A549 (cell line): ENCODE measurements around the gene KRT16. TPM values are rescaled to one million over a fixed set of nuclear protein-coding genes. Genes with fewer than 3 reads are reported as not detected.

Experiments used
- ATAC-seq, 2 experiments: fragments of 200-7000 bp in 1 of 2; fragments of >200 bp in 1 of 2; cut with Nextera tagmentation in 1 of 2; cut with Tn5 transposase in 1 of 2; 3 replicates each; pipeline versions ENCODE4 v1.8.0 to v1.9.1; 2018 to 2020; ENCODE audit warnings: mild to moderate bottlenecking in 1 of 2, moderate library complexity in 1 of 2
- CTCF ChIA-PET: fragments of 300-600 bp; sonication (Branson Sonifier 250); formaldehyde crosslinking; extraction: SDS; loops from one replicate; lab custom pipeline; 2021; ENCODE audit warnings: antibody characterized with exemption, inconsistent platforms; lab: Yijun Ruan, JAX
- POLR2A ChIA-PET: fragments of 350-600 bp; formaldehyde crosslinking; extraction: SDS; loops from one replicate; lab custom pipeline; 2021; ENCODE audit warnings: antibody characterized with exemption, inconsistent platforms; lab: Yijun Ruan, JAX
- DNase-seq, 2 experiments: peaks; one replicate each; pipeline versions ENCODE4 v3.0.0 to v3.0.0-alpha.2; 2011 to 2016; ENCODE audit warnings: low read depth in 1 of 2, low spot score in 1 of 2
- FAIRE-seq: peaks from 2 replicates; lab custom pipeline; 2011; peaks lifted over from hg19 to GRCh38; lab: Jason Lieb, UNC
- H3K27ac ChIP-seq, 2 experiments: fragments of >200 bp; sonication (Bioruptor Twin); formaldehyde crosslinking; 3 replicates each; pipeline ENCODE4 v1.5.1; 2016 to 2017
- H3K4me1 ChIP-seq: fragments of >200 bp; sonication (Bioruptor Twin); formaldehyde crosslinking; 3 replicates; pipeline ENCODE4 v1.6.1; 2016
- H3K4me2 ChIP-seq: fragments of >200 bp; sonication (Bioruptor Twin); formaldehyde crosslinking; 3 replicates; pipeline ENCODE4 v1.6.1; 2016
- H3K4me3 ChIP-seq: fragments of >200 bp; sonication (Bioruptor Twin); formaldehyde crosslinking; 3 replicates; pipeline ENCODE4 v1.5.1; 2016
- H3K9me3 ChIP-seq: fragments of >200 bp; sonication (Bioruptor Twin); formaldehyde crosslinking; 3 replicates; pipeline ENCODE4 v1.6.1; 2016
- CEBPB ChIP-seq, 2 experiments: fragments of >200 bp in 1 of 2; sonication (Bioruptor Twin) in 1 of 2; formaldehyde crosslinking in 1 of 2; IDR thresholded peaks; 2 replicates each; pipeline ENCODE4 v1.6.1; 2012 to 2016
- HEYL ChIP-seq: fragments of 250-450 bp; sonication (Bioruptor Pico); IDR thresholded peaks from 2 replicates; pipeline ENCODE4 v1.8.0; 2021; ENCODE audit warnings: mild to moderate bottlenecking, moderate library complexity
- KDM1A ChIP-seq: fragments of 200-600 bp; sonication (generic); IDR thresholded peaks from 2 replicates; pipeline ENCODE4 v1.6.1; 2016; ENCODE audit warnings: low read depth, mild to moderate bottlenecking
- WGBS: methylation state at CpG from one replicate; pipeline ENCODE4 v1.1.6; 2017; ENCODE audit errors: missing lambda C conversion rate; 5-methylcytosine and 5-hydroxymethylcytosine counted together
- polyA plus RNA-seq, 4 experiments: library from polyadenylated mRNA; depleted of rRNA in 3 of 4; stranded (reverse); fragments of >200 nt; fragmentation: RNase III in 1 of 4; extraction: RNeasy Plus Mini Kit Qiagen cat#74134 plus additional on column Dnase treatment in 1 of 4; gene quantifications; 2 replicates in 3 of 4; 3 replicates in 1 of 4; pipeline ENCODE4 v1.2.3, GENCODE V29; 2011 to 2017

The KRT16 gene
- polyA plus RNA-seq, 2 of the 4 experiments (the other 2 are of a cell fraction): 0.28 TPM; not detected in 1

- POLR2A ChIA-PET: no interaction called here
- ATAC-seq: no peak
These were observed 51.0 kb downstream of the KRT16 start for GRCh38 chr17:41561554-41561953.

More at GRCh38 chr17:41561554-41561953, 51.0 kb downstream of the KRT16 start:
- no peak for TF ChIP-seq CEBPB (IDR thresholded peaks at IDR 0.05)
- TF ChIP-seq KDM1A: no peak
- TF ChIP-seq HEYL: no peak
- no peaks in the 10 kb centered on the region for H3K9me3 ChIP-seq
- FAIRE-seq: no peak
- H3K4me3 ChIP-seq: no peak overlapping the region
- no peak overlapping the region for H3K27ac ChIP-seq
- no peak overlapping the region for H3K4me2 ChIP-seq
- CTCF ChIA-PET: interaction anchor here (0.7 to 21.0 kb wide), 3 partner anchors 10 to 239 kb away, joined by 3 to 508 read pairs (median 353); no protein-coding TSS in a partner anchor
- 59% methylated on average over 6 of the region's 6 CpGs for WGBS
- no peaks in the 10 kb centered on the region for H3K4me1 ChIP-seq
- no peak for DNase-seq

Other genes with a start within 250 kb of the KRT16 start
- gene KRT33B, start 243.0 kb downstream of the KRT16 start, polyA plus RNA-seq (2011; rRNA removed): not detected in 2 replicates
- 0.05 to 0.08 TPM in 2 of 3 replicates, not detected in the other for gene KRT33B, start 243.0 kb downstream of the KRT16 start, polyA plus RNA-seq (2017; fragmentation: RNase III; extraction: RNeasy Plus Mini Kit Qiagen cat#74134 plus additional on column Dnase treatment)
- gene KRT34, start 230.5 kb downstream of the KRT16 start, polyA plus RNA-seq (2011; rRNA removed): 0.09 TPM in 2 replicates
- 0.17 to 0.33 TPM (median 0.23 TPM) in 3 replicates for gene KRT34, start 230.5 kb downstream of the KRT16 start, polyA plus RNA-seq (2017; fragmentation: RNase III; extraction: RNeasy Plus Mini Kit Qiagen cat#74134 plus additional on column Dnase treatment)
- not detected in 2 replicates for gene KRT31, start 215.2 kb downstream of the KRT16 start, polyA plus RNA-seq (2011; rRNA removed)
- not detected in 3 replicates for gene KRT31, start 215.2 kb downstream of the KRT16 start, polyA plus RNA-seq (2017; fragmentation: RNase III; extraction: RNeasy Plus Mini Kit Qiagen cat#74134 plus additional on column Dnase treatment)
- gene KRT37, start 188.2 kb downstream of the KRT16 start, polyA plus RNA-seq (2011; rRNA removed): not detected in 2 replicates
- not detected in 3 replicates for gene KRT37, start 188.2 kb downstream of the KRT16 start, polyA plus RNA-seq (2017; fragmentation: RNase III; extraction: RNeasy Plus Mini Kit Qiagen cat#74134 plus additional on column Dnase treatment)
- not detected in 2 replicates for gene KRT38, start 171.8 kb downstream of the KRT16 start, polyA plus RNA-seq (2011; rRNA removed)
- gene KRT38, start 171.8 kb downstream of the KRT16 start, polyA plus RNA-seq (2017; fragmentation: RNase III; extraction: RNeasy Plus Mini Kit Qiagen cat#74134 plus additional on column Dnase treatment): not detected in 3 replicates
- gene KRT32, start 145.4 kb downstream of the KRT16 start, polyA plus RNA-seq (2011; rRNA removed): not detected in 2 replicates
- gene KRT32, start 145.4 kb downstream of the KRT16 start, polyA plus RNA-seq (2017; fragmentation: RNase III; extraction: RNeasy Plus Mini Kit Qiagen cat#74134 plus additional on column Dnase treatment): not detected in 3 replicates
- not detected in 2 replicates for gene KRT35, start 131.6 kb downstream of the KRT16 start, polyA plus RNA-seq (2011; rRNA removed)
- not detected in 3 replicates for gene KRT35, start 131.6 kb downstream of the KRT16 start, polyA plus RNA-seq (2017; fragmentation: RNase III; extraction: RNeasy Plus Mini Kit Qiagen cat#74134 plus additional on column Dnase treatment)
- not detected in 2 replicates for gene KRT36, start 122.9 kb downstream of the KRT16 start, polyA plus RNA-seq (2011; rRNA removed)
- gene KRT36, start 122.9 kb downstream of the KRT16 start, polyA plus RNA-seq (2017; fragmentation: RNase III; extraction: RNeasy Plus Mini Kit Qiagen cat#74134 plus additional on column Dnase treatment): not detected in 3 replicates
- 0.06 and 0.08 TPM in 2 replicates for gene KRT13, start 107.2 kb downstream of the KRT16 start, polyA plus RNA-seq (2011; rRNA removed)
- not detected in 3 replicates for gene KRT13, start 107.2 kb downstream of the KRT16 start, polyA plus RNA-seq (2017; fragmentation: RNase III; extraction: RNeasy Plus Mini Kit Qiagen cat#74134 plus additional on column Dnase treatment)
- gene KRT15, start 93.9 kb downstream of the KRT16 start, polyA plus RNA-seq (2011; rRNA removed): 2.1 and 2.6 TPM in 2 replicates
- gene KRT15, start 93.9 kb downstream of the KRT16 start, polyA plus RNA-seq (2017; fragmentation: RNase III; extraction: RNeasy Plus Mini Kit Qiagen cat#74134 plus additional on column Dnase treatment): 0.54 to 1.4 TPM (median 0.62 TPM) in 3 replicates
- 23.8 and 26.2 TPM in 2 replicates for gene KRT19, start 84.5 kb downstream of the KRT16 start, polyA plus RNA-seq (2011; rRNA removed)
- gene KRT19, start 84.5 kb downstream of the KRT16 start, polyA plus RNA-seq (2017; fragmentation: RNase III; extraction: RNeasy Plus Mini Kit Qiagen cat#74134 plus additional on column Dnase treatment): 27.8 to 31.2 TPM (median 29.9 TPM) in 3 replicates
- gene KRT9, start 40.7 kb downstream of the KRT16 start, polyA plus RNA-seq (2011; rRNA removed): not detected in 2 replicates
- not detected in 3 replicates for gene KRT9, start 40.7 kb downstream of the KRT16 start, polyA plus RNA-seq (2017; fragmentation: RNase III; extraction: RNeasy Plus Mini Kit Qiagen cat#74134 plus additional on column Dnase treatment)
- gene KRT14, start 25.9 kb downstream of the KRT16 start, polyA plus RNA-seq (2011; rRNA removed): 0.04 TPM in 1 of 2 replicates, not detected in the other
- gene KRT14, start 25.9 kb downstream of the KRT16 start, polyA plus RNA-seq (2017; fragmentation: RNase III; extraction: RNeasy Plus Mini Kit Qiagen cat#74134 plus additional on column Dnase treatment): 0.07 to 0.10 TPM (median 0.09 TPM) in 3 replicates
- gene KRT17, start 11.8 kb upstream of the KRT16 start, polyA plus RNA-seq (2011; rRNA removed): 0.78 and 1.2 TPM in 2 replicates
- gene KRT17, start 11.8 kb upstream of the KRT16 start, polyA plus RNA-seq (2017; fragmentation: RNase III; extraction: RNeasy Plus Mini Kit Qiagen cat#74134 plus additional on column Dnase treatment): 0.43 to 0.57 TPM (median 0.56 TPM) in 3 replicates
- 873 and 1,224 TPM in 2 replicates for gene EIF1, start 76.1 kb upstream of the KRT16 start, polyA plus RNA-seq (2011; rRNA removed)
- gene EIF1, start 76.1 kb upstream of the KRT16 start, polyA plus RNA-seq (2017; fragmentation: RNase III; extraction: RNeasy Plus Mini Kit Qiagen cat#74134 plus additional on column Dnase treatment): 827 to 920 TPM (median 834 TPM) in 3 replicates
- not detected in 2 replicates for gene GAST, start 99.6 kb upstream of the KRT16 start, polyA plus RNA-seq (2011; rRNA removed)
- not detected in 3 replicates for gene GAST, start 99.6 kb upstream of the KRT16 start, polyA plus RNA-seq (2017; fragmentation: RNase III; extraction: RNeasy Plus Mini Kit Qiagen cat#74134 plus additional on column Dnase treatment)
- 2.0 and 2.2 TPM in 2 replicates for gene HAP1, start 121.9 kb upstream of the KRT16 start, polyA plus RNA-seq (2011; rRNA removed)
- 1.3 to 2.3 TPM (median 1.6 TPM) in 3 replicates for gene HAP1, start 121.9 kb upstream of the KRT16 start, polyA plus RNA-seq (2017; fragmentation: RNase III; extraction: RNeasy Plus Mini Kit Qiagen cat#74134 plus additional on column Dnase treatment)
- gene JUP, start 173.9 kb upstream of the KRT16 start, polyA plus RNA-seq (2011; rRNA removed): 54.8 and 110 TPM in 2 replicates
- gene JUP, start 173.9 kb upstream of the KRT16 start, polyA plus RNA-seq (2017; fragmentation: RNase III; extraction: RNeasy Plus Mini Kit Qiagen cat#74134 plus additional on column Dnase treatment): 63.3 to 127 TPM (median 107 TPM) in 3 replicates
- gene P3H4, start 199.2 kb upstream of the KRT16 start, polyA plus RNA-seq (2011; rRNA removed): 32.1 and 36.0 TPM in 2 replicates
- gene P3H4, start 199.2 kb upstream of the KRT16 start, polyA plus RNA-seq (2017; fragmentation: RNase III; extraction: RNeasy Plus Mini Kit Qiagen cat#74134 plus additional on column Dnase treatment): 41.6 to 62.1 TPM (median 52.8 TPM) in 3 replicates
- gene FKBP10, start 200.2 kb upstream of the KRT16 start, polyA plus RNA-seq (2011; rRNA removed): 109 and 112 TPM in 2 replicates
- 109 to 121 TPM (median 119 TPM) in 3 replicates for gene FKBP10, start 200.2 kb upstream of the KRT16 start, polyA plus RNA-seq (2017; fragmentation: RNase III; extraction: RNeasy Plus Mini Kit Qiagen cat#74134 plus additional on column Dnase treatment)
- gene NT5C3B, start 223.5 kb upstream of the KRT16 start, polyA plus RNA-seq (2011; rRNA removed): 167 and 171 TPM in 2 replicates
- gene NT5C3B, start 223.5 kb upstream of the KRT16 start, polyA plus RNA-seq (2017; fragmentation: RNase III; extraction: RNeasy Plus Mini Kit Qiagen cat#74134 plus additional on column Dnase treatment): 109 to 118 TPM (median 114 TPM) in 3 replicates
- 0.13 and 0.19 TPM in 2 replicates for gene KLHL10, start 225.1 kb upstream of the KRT16 start, polyA plus RNA-seq (2011; rRNA removed)
- 0.04 to 0.12 TPM (median 0.05 TPM) in 3 replicates for gene KLHL10, start 225.1 kb upstream of the KRT16 start, polyA plus RNA-seq (2017; fragmentation: RNase III; extraction: RNeasy Plus Mini Kit Qiagen cat#74134 plus additional on column Dnase treatment)